Dermis blood vessel endothelial cell (primary cell): ENCODE results near the gene ARHGAP4. TPM values are rescaled to one million over a fixed set of nuclear protein-coding genes. Genes with fewer than 3 reads are reported as not detected.

Experiments used
- DNase-seq: peaks from one replicate; pipeline ENCODE4 v3.0.0; 2010
- total RNA-seq: library from RNA; depleted of rRNA; stranded (reverse); fragments of >200 nt; gene quantifications from 2 replicates; pipeline ENCODE4 v1.2.3, GENCODE V29; 2014

ARHGAP4 gene
- total RNA-seq, 1 donor from 2014 or later = 16.0 TPM

GRCh38 chrX:153945956-153946943 is 20.2 kb upstream of the ARHGAP4 start:
- no peak for DNase-seq

GRCh38 chrX:153944800-153945150 is 18.7 kb upstream of the ARHGAP4 start:
- DNase-seq = no peak

GRCh38 chrX:153944140-153944799 is 18.2 kb upstream of the ARHGAP4 start, which contains the start of gene RENBP:
Gene RENBP, minus strand, starts transcription at chrX:153944643. Its CDS starts 33 bp downstream, at chrX:153944610.
- DNase-seq = no peak

- no peak for DNase-seq
These were observed 15.5 kb upstream of the ARHGAP4 start for GRCh38 chrX:153941336-153942252.

GRCh38 chrX:153939573-153939972 is 13.5 kb upstream of the ARHGAP4 start:
- DNase-seq = no peak

- DNase-seq = no peak
These were observed 12.2 kb upstream of the ARHGAP4 start for GRCh38 chrX:153938226-153938786.

- no peak for DNase-seq
These were observed 11.0 kb upstream of the ARHGAP4 start for GRCh38 chrX:153937056-153937455.

- DNase-seq = no peak
These were observed 9.3 kb upstream of the ARHGAP4 start for GRCh38 chrX:153935326-153935851.

- peak; percentile 78 for DNase-seq
These were observed 8.8 kb upstream of the ARHGAP4 start, which contains the start of gene NAA10 for GRCh38 chrX:153934762-153935325. Gene NAA10, minus strand, starts transcription at chrX:153935037. Its CDS starts 133 bp downstream, at chrX:153934904.

GRCh38 chrX:153934148-153934761 is 8.2 kb upstream of the ARHGAP4 start:
- DNase-seq = peak; percentile 14

- peak; percentile 40 for DNase-seq
These were observed 7.7 kb upstream of the ARHGAP4 start for GRCh38 chrX:153933748-153934147.

- no peak for DNase-seq
These were observed 6.3 kb upstream of the ARHGAP4 start for GRCh38 chrX:153932220-153932915.

- DNase-seq = no peak
These were observed 5.7 kb upstream of the ARHGAP4 start for GRCh38 chrX:153931748-153932147.

- no peak for DNase-seq
These were observed 5.1 kb upstream of the ARHGAP4 start for GRCh38 chrX:153931151-153931550.

- DNase-seq = no peak
These were observed 4.2 kb upstream of the ARHGAP4 start for GRCh38 chrX:153930011-153930910.

- no peak for DNase-seq
These were observed 3.5 kb upstream of the ARHGAP4 start for GRCh38 chrX:153929576-153929975.

- DNase-seq = no peak
These were observed 2.8 kb upstream of the ARHGAP4 start for GRCh38 chrX:153928846-153929245.

GRCh38 chrX:153927922-153928760 is 2.1 kb upstream of the ARHGAP4 start:
- DNase-seq = peak; percentile 98

- no peak for DNase-seq
These were observed 1.5 kb upstream of the ARHGAP4 start for GRCh38 chrX:153927672-153927921.
